ENCODE measurements around the gene PDZRN3.
"Not testable (repeated sequence)": the region's sequence is repeated elsewhere in the genome, so short reads cannot be mapped to it uniquely, and the experiment has no call there.

The PDZRN3 gene

GRCh38 chr3:73490453-73491286 is 134.1 kb downstream of the PDZRN3 start:
- no peak for DNase-seq (ENCODE audit: low spot score)

- DNase-seq (ENCODE audit: low spot score), result no peak
These were observed 138.8 kb downstream of the PDZRN3 start for GRCh38 chr3:73485877-73486330.

- no peak for DNase-seq (ENCODE audit: low spot score)
These were observed 140.0 kb downstream of the PDZRN3 start for GRCh38 chr3:73484656-73485248.

- no peak for DNase-seq (ENCODE audit: low spot score)
These were observed 142.9 kb downstream of the PDZRN3 start for GRCh38 chr3:73481888-73482287.

- DNase-seq (ENCODE audit: low spot score), result no peak
These were observed 144.5 kb downstream of the PDZRN3 start for GRCh38 chr3:73480187-73480672.

- no peak for DNase-seq (ENCODE audit: low spot score)
These were observed 145.4 kb downstream of the PDZRN3 start for GRCh38 chr3:73479325-73479724.

- no peak for DNase-seq (ENCODE audit: low spot score)
These were observed 145.9 kb downstream of the PDZRN3 start for GRCh38 chr3:73478858-73479257.

- DNase-seq (ENCODE audit: low spot score), result no peak
These were observed 149.0 kb downstream of the PDZRN3 start for GRCh38 chr3:73475717-73476116.

GRCh38 chr3:73475175-73475574 is 149.6 kb downstream of the PDZRN3 start:
- DNase-seq (ENCODE audit: low spot score), result no peak

- no peak for DNase-seq (ENCODE audit: low spot score)
These were observed 150.1 kb downstream of the PDZRN3 start for GRCh38 chr3:73474619-73475018.

GRCh38 chr3:73473898-73474416 is 150.8 kb downstream of the PDZRN3 start:
- no peak for DNase-seq (ENCODE audit: low spot score)

GRCh38 chr3:73473181-73473897 is 151.4 kb downstream of the PDZRN3 start:
- no peak for DNase-seq (ENCODE audit: low spot score)

GRCh38 chr3:73471986-73472787 is 152.6 kb downstream of the PDZRN3 start:
- no peak for DNase-seq (ENCODE audit: low spot score)

- DNase-seq (ENCODE audit: low spot score), result no peak
These were observed 153.9 kb downstream of the PDZRN3 start for GRCh38 chr3:73470860-73471259.

- DNase-seq (ENCODE audit: low spot score), result no peak
These were observed 155.4 kb downstream of the PDZRN3 start for GRCh38 chr3:73469331-73469730.

- DNase-seq (ENCODE audit: low spot score), result no peak
These were observed 157.5 kb downstream of the PDZRN3 start for GRCh38 chr3:73467211-73467610.

GRCh38 chr3:73465926-73466325 is 158.8 kb downstream of the PDZRN3 start:
- no peak for DNase-seq (ENCODE audit: low spot score)

- not testable (repeated sequence) for DNase-seq (ENCODE audit: low spot score)
These were observed 160.6 kb downstream of the PDZRN3 start for GRCh38 chr3:73464126-73464525.

- DNase-seq (ENCODE audit: low spot score), result no peak
These were observed 163.2 kb downstream of the PDZRN3 start for GRCh38 chr3:73461547-73461946.

- DNase-seq (ENCODE audit: low spot score), result no peak
These were observed 165.0 kb downstream of the PDZRN3 start for GRCh38 chr3:73459711-73460110.

GRCh38 chr3:73453666-73454065 is 171.1 kb downstream of the PDZRN3 start:
- DNase-seq (ENCODE audit: low spot score), result no peak

GRCh38 chr3:73452729-73453128 is 172.0 kb downstream of the PDZRN3 start:
- no peak for DNase-seq (ENCODE audit: low spot score)
